Glomerular visceral epithelial cell (primary cell): Measurements from ENCODE around the gene FAM193B.
A peak's percentile ranks its signal among the peaks of the same experiment; 100 is the strongest.
"Not testable (repeated sequence)": the region's sequence is repeated elsewhere in the genome, so short reads cannot be mapped to it uniquely, and the experiment has no call there.

ENCODE experiments used
- DNase-seq: peaks from one replicate; pipeline ENCODE4 v3.0.0-alpha.2; 2016; ENCODE audit errors: extremely low spot score

FAM193B gene

GRCh38 chr5:177537389-177538361 lies 16.7 kb downstream of the FAM193B start:
- DNase-seq, result peak; percentile 91

DNA sequence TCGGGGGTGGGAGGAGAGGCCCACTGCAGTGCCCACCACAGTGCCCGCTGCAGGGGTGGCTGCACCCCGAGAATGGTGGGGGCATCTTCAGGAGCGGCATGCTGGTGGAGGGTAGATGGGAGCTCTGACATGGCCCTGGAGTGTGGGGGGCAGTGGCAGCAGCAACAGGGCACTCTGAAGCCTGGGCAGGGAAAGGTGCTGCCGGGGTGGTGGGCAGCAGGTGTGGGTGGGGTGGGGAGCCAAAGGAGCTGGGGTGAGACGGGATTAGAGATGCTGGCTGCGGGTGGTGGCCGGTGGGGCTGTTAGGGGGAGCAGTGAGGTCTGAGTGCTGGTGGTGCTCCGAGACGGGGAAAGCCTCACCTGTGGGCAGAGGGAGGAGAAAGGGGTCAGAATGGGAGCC lies 18.0 kb downstream of the FAM193B start:
- DNase-seq, result no peak

GRCh38 chr5:177535125-177535524 lies 19.2 kb downstream of the FAM193B start:
- DNase-seq, result no peak

GRCh38 chr5:177534433-177534832 lies 19.9 kb downstream of the FAM193B start:
- DNase-seq, result not testable (repeated sequence)

DNA sequence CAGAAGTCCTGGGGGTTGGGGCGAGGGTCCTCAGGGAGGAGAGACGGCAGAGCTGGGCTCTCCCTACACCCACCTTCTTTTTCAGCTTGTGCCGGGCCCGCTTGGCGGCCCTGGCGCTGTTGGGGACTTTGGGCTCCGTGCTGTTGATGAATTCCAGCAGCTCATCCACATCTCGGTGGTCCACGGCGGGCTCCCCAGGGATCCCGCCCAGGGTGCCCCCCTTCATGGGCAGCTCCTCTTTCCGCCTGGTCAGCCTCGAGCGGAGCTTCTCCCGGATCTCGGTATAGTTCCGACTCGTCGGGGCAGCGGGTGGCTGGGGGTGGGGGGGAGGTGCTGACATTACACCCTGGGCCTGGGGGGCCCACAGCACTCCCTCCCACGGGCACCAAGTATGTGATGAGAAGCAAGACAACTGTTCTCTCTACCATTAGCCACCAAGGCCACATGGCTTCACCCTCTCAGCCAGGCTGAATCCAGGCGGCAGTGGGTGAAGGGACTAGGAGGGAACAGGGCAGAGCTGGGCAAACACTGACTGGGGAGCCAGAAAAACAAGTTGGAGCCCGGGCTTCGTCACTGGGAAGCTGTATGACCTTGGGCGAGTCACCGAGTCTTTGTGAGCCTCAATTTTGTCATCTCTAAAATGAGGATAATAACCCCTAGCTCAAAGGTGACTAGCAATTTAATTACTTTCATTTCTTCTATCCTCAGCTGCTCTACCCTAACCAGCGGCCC lies 23.0 kb downstream of the FAM193B start:
- no peak for DNase-seq

DNA sequence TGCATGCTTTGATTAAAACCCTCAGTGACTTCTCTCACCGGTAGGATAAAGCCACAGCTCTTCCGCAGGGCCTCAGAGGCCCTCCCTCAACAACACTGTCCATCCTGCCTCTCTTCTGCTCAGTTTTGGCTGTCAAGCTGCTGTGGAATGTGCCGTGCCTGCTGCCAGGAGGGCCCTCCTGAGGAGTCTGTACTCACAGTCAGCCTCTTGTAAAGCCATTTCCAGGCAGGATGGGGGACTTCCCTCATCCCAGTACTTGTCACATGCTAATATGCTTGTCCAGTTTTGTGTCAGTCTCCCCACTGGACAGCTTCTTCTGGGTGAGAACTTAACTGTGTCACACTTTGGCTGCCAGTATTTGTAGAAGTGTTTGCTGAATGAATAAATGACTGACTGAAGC lies 23.7 kb downstream of the FAM193B start:
- no peak for DNase-seq

GRCh38 chr5:177529247-177530203 lies 24.8 kb downstream of the FAM193B start:
- no peak for DNase-seq

DNA sequence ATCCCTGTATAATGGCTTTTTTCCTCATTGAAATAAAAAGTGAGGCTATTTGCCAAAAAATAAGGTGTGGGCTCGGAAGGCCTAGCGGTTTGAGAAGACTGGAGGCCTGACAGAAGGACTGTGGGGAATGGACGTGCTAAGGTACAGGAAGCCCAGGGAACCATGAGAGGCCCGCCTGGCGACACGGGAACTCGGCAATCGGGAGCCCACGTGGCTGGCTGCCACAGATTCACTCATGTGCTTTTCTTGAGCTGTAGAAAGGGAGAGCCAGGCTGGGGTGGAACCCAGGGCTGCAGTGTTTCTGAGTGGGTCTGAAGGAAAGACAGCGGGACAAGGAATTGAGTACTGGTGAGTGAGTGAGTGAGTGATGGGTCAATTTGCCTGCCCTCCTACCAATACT lies 25.7 kb downstream of the FAM193B start:
- DNase-seq, result no peak

GRCh38 chr5:177527595-177527994 lies 26.8 kb downstream of the FAM193B start:
- no peak for DNase-seq

GRCh38 chr5:177526791-177527190 lies 27.6 kb downstream of the FAM193B start:
- no peak for DNase-seq

- no peak for DNase-seq
Measured at GRCh38 chr5:177526191-177526590, 28.2 kb downstream of the FAM193B start.

DNA sequence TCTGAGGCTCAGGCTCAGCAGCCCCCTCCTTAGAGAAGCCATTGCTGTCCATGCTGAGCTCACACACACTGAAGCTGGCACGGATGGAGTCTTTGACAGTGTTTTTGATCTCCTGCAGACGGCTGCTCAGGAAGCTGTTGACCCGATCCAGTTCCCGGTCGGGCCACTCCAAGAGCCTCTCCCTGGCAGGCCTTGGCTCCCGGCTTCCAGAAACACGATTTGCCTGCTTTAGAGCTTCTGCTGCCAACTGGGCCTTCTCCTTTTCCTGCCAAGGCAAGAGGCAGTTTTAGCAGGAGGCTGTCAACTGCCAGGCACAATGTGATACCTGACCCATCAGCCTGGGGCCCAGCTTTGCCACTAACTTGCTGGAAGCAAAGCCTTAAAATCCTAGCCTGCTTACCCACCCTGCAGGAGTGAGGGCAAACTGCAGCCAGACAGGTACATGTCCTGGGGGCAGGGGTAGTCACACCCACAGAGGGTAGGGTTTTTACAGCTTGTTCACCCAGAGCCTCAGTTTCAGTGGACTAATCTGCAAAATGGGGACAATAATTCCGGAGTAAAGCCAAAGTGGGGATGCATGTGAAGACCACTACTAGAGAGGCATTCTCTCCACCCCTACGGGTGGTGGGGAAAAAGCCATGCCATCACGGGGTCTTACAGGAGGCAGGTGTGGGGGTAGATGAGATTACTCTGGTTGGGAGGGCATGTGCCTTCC lies 29.3 kb downstream of the FAM193B start:
- DNase-seq, result no peak

DNA sequence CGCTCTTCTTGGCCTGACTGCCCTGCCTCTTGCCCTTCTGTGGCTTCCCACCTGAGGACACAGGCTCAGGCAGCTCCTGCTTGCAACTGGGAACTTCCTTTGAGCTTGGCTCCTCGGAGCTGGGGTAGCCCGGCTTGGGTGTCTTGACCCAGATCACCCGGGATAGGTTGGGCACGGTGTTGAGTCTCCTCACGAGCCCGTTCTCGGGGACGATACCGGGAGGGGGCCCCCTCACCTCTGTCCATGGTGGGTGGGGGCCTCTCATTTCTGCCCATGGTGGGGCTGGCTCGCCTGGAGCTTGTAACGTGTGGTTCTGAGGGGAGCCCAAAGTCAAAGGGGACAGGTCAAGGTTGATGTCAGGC lies 29.8 kb downstream of the FAM193B start:
- no peak for DNase-seq

DNA sequence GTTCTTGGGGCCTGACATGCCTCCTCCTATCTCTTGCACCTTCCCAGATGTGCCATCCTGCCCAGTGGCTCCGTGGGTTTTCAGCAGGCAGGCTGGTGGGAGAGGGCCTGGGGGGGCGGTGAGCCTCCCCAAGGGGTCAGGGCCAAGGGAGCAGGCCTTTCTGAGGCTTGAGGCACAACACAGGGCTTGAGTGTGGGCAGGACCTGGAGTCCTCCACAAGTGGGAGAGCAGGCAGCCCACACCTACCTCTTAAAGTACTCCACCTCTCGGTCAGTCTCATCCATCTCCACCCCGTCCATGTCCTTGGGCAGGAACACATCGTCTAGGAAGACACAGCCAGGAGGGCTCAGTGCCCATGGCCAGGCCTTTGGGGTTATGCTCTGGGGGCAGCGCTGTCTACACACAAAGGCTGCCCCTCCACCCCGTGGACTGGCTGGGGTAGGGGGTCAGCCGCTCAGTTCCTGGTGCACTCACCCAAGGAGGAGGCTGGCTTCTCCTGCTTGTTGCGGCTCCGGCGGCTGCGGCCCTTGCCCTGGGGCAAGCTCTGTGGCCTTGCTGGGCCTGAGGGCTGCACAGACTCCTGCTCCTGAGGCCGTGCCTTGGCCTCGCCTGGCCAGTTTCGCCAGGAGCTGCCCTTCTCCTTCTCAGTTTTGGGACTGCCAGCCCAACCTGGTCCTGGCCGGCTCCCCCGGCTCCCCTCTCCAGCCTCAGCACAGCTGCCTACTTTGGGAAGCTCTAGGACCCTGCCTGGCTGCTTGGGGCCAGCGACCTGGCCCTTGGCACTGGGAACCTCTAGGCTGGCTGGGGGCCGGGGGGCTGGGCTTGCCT lies 30.4 kb downstream of the FAM193B start:
- no peak for DNase-seq

- DNase-seq, result no peak
Measured at GRCh38 chr5:177520916-177521513, 33.3 kb downstream of the FAM193B start.

DNA sequence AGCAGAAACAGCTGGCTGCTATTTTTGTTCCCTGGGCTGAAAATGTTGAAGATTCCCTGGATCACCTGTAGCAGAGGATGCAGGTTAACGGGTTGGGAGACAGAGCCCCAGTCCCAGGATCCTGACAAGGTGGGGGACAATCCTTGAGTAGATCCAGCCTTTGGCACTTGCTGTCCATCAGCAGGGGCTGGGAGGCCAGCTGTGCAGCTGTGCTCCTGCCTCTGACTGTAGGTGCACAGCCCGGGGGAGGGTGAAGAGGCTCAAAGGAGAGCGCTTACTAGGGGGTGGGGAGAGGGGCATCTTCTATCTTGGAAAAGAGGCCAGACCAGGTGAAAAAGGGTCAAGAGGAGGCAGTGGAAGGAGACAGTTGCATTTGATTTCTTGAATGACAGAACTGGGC lies 34.1 kb downstream of the FAM193B start:
- no peak for DNase-seq

GRCh38 chr5:177519463-177520235 lies 34.7 kb downstream of the FAM193B start:
- no peak for DNase-seq

DNA sequence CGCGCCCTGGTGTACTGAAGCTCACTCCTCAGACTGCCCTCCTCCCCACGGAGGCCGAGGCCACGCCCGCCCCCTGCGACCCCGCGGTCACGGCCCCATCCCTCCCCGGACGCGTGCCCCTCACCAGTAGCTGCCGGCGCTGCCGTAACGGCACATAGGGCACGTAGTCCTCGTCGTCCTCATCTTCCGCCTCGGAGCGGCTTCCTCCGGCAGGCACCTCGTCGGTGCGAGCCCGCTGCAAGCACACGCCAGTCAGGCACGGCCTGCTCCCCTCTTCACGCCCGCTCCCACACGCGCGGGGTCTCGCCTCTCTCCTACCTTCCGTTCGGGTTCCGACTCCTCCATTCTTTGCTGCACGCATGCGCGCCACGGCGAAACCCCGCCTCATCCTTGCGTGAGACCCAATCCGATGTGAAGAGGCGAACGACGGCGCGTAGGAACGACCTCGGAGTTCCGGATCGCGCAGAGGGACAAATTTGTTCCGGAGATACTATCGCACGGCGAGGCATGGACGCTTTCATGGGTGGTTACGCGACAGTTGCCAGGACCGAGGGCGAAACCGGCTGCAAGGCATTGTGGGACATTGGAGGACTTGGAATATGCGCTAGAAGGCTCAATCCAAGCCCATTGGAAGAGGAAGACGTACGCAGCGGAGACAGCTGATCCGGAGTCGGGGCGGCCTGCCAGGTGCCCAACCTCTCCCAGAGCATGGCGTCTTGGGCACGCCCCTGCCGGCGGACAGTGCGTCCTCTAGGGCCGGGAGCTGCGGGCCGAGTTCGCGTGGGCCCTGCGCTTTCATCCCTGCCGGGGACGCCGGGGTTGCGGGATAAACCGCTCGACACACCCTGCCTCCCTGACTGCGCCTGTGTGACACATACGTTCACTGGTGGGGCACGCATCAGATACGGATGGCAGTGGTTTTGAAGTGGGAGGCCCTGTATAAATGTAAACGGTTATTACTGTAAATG lies 37.5 kb downstream of the FAM193B start, which contains the start of gene DDX41:
DDX41 (minus strand) TSS at position 361 of the 968 bp plus-strand sequence; CDS start at position 345, 16 bp downstream.
- peak; percentile 99 for DNase-seq
